ENCODE data around the gene ZNF512.

Gene ZNF512

GRCh38 chr2:27634291-27634690 is 51.4 kb downstream of the ZNF512 start:
- DNase-seq (ENCODE audit: low read depth) = no peak

- DNase-seq (ENCODE audit: low read depth) = no peak
These were observed 53.9 kb downstream of the ZNF512 start for GRCh38 chr2:27636766-27637165.

GRCh38 chr2:27638037-27638637 is 55.3 kb downstream of the ZNF512 start:
- peak; percentile 87 for DNase-seq (ENCODE audit: low read depth)

- peak; percentile 95 for DNase-seq (ENCODE audit: low read depth)
These were observed 55.9 kb downstream of the ZNF512 start for GRCh38 chr2:27638709-27639108.

GRCh38 chr2:27640722-27641245 is 57.9 kb downstream of the ZNF512 start:
- DNase-seq (ENCODE audit: low read depth) = peak; percentile 88

GRCh38 chr2:27645197-27645596 is 62.4 kb downstream of the ZNF512 start:
- DNase-seq (ENCODE audit: low read depth) = no peak

- DNase-seq (ENCODE audit: low read depth) = peak; percentile 26
These were observed 64.4 kb downstream of the ZNF512 start for GRCh38 chr2:27647289-27647688.

- no peak for DNase-seq (ENCODE audit: low read depth)
These were observed 64.9 kb downstream of the ZNF512 start for GRCh38 chr2:27647737-27648136.

GRCh38 chr2:27651056-27651455 is 68.2 kb downstream of the ZNF512 start:
- peak; percentile 49 for DNase-seq (ENCODE audit: low read depth)

- no peak for DNase-seq (ENCODE audit: low read depth)
These were observed 69.5 kb downstream of the ZNF512 start for GRCh38 chr2:27652341-27652740.

GRCh38 chr2:27652790-27653189 is 69.9 kb downstream of the ZNF512 start:
- DNase-seq (ENCODE audit: low read depth) = no peak

- peak; percentile 61 for DNase-seq (ENCODE audit: low read depth)
These were observed 70.6 kb downstream of the ZNF512 start for GRCh38 chr2:27653397-27653796.

- DNase-seq (ENCODE audit: low read depth) = peak; percentile 51
These were observed 72.5 kb downstream of the ZNF512 start for GRCh38 chr2:27655155-27655951.

GRCh38 chr2:27661371-27661770 is 78.5 kb downstream of the ZNF512 start:
- no peak for DNase-seq (ENCODE audit: low read depth)

- DNase-seq (ENCODE audit: low read depth) = peak; percentile 85
These were observed 80.7 kb downstream of the ZNF512 start, which contains the start of the genes SLC4A1AP and SUPT7L for GRCh38 chr2:27663285-27664153. TSS of gene SLC4A1AP (plus strand) at chr2:27663889. CDS start at chr2:27663915, 26 bp downstream. TSS of gene SUPT7L (minus strand) at chr2:27663614. CDS start at chr2:27662192, 1,422 bp downstream.

- no peak for DNase-seq (ENCODE audit: low read depth)
These were observed 81.3 kb downstream of the ZNF512 start for GRCh38 chr2:27664154-27664574.

GRCh38 chr2:27664622-27665363 is 82.0 kb downstream of the ZNF512 start:
- no peak for DNase-seq (ENCODE audit: low read depth)

- DNase-seq (ENCODE audit: low read depth) = no peak
These were observed 84.6 kb downstream of the ZNF512 start for GRCh38 chr2:27667446-27667845.

- no peak for DNase-seq (ENCODE audit: low read depth)
These were observed 88.4 kb downstream of the ZNF512 start for GRCh38 chr2:27671235-27671634.

Measured in amniotic epithelial cell (primary cell).